ENCODE data around the gene PPP2R3A.

GRCh38 chr3:136134091-136134490 lies 168.6 kb downstream of the PPP2R3A start:
- TF ChIP-seq POLR2A (IDR thresholded peaks at IDR 0.05; ENCODE audit: low read depth, low read length) (no peak), TAF1 (IDR thresholded peaks at IDR 0.05; ENCODE audit: borderline replicate concordance, low read depth, low read length) (no peak), POLR2AphosphoS5 (IDR thresholded peaks at IDR 0.05; ENCODE audit: low read depth, low read length) (no peak)

Data from GM12892 (cell line).